Natural killer cell (primary cell): Measurements from ENCODE around the gene KIAA1614. TPM values are rescaled to one million over a fixed set of nuclear protein-coding genes. Genes with fewer than 3 reads are reported as not detected.

ENCODE experiments used
- ATAC-seq, 3 donors: fragments of 150-1000 bp in 2 of 3; fragments of 200-7000 bp in 1 of 3; cut with Tn5 transposase; 1 replicate in 1 of 3; 2 replicates in 2 of 3; pipeline ENCODE4 v1.10.0; 2021; ENCODE audit warnings: mild to moderate bottlenecking in 2 of 3, moderate library complexity in 2 of 3
- DNase-seq, 2 donors: peaks; one replicate each; pipeline versions ENCODE4 v3.0.0 to v3.0.0-alpha.2; 2013 to 2021; ENCODE audit warnings: mixed read lengths in 1 of 2
- H3K27ac ChIP-seq: one replicate; pipeline ENCODE4 v1.5.1; 2013; ENCODE audit warnings: mild to moderate bottlenecking, low read length
- H3K27me3 ChIP-seq: one replicate; pipeline ENCODE4 v1.6.1; 2013; ENCODE audit warnings: low read length; ENCODE audit not compliant: control insufficient read depth, insufficient read depth
- H3K36me3 ChIP-seq: one replicate; pipeline ENCODE4 v1.6.1; 2013; ENCODE audit warnings: low read length; ENCODE audit not compliant: control insufficient read depth, insufficient read depth
- H3K4me1 ChIP-seq: one replicate; pipeline ENCODE4 v1.6.1; 2013; ENCODE audit warnings: low read length; ENCODE audit not compliant: control insufficient read depth, insufficient read depth
- H3K4me3 ChIP-seq: one replicate; pipeline ENCODE4 v1.5.1; 2013; ENCODE audit warnings: low read length
- H3K9me3 ChIP-seq: one replicate; pipeline ENCODE4 v1.6.1; 2013; ENCODE audit warnings: low read length; ENCODE audit not compliant: control insufficient read depth, insufficient read depth
- H3K27ac Mint-ChIP-seq, 2 donors: one replicate each; pipeline ENCODE4 v1.8.0; 2022; ENCODE audit warnings: mild to moderate bottlenecking in 2 of 2, mixed read lengths in 2 of 2, moderate library complexity in 1 of 2
- H3K27me3 Mint-ChIP-seq, 2 donors: one replicate each; pipeline ENCODE4 v1.8.0; 2022; ENCODE audit warnings: low read depth in 2 of 2, mixed read lengths in 2 of 2
- H3K36me3 Mint-ChIP-seq: one replicate; pipeline ENCODE4 v1.8.0; 2022; ENCODE audit warnings: mixed read lengths
- H3K4me1 Mint-ChIP-seq, 2 donors: one replicate each; pipeline ENCODE4 v1.8.0; 2022; ENCODE audit warnings: mixed read lengths in 2 of 2
- H3K4me3 Mint-ChIP-seq: one replicate; pipeline ENCODE4 v1.8.0; 2022; ENCODE audit warnings: mild to moderate bottlenecking, moderate library complexity, mixed read lengths
- H3K9me3 Mint-ChIP-seq, 2 donors: one replicate each; pipeline ENCODE4 v1.8.0; 2022; ENCODE audit warnings: mixed read lengths in 2 of 2
- CTCF ChIP-seq: fragments of 200-600 bp; IDR thresholded peaks from one replicate; pipeline ENCODE4 v1.8.0; 2022; ENCODE audit warnings: antibody characterized with exemption
- WGBS: methylation state at CpG from one replicate; pipeline ENCODE4 v1.1.7; 2013; ENCODE audit warnings: missing lambda C conversion rate; ENCODE audit not compliant: insufficient coverage; 5-methylcytosine and 5-hydroxymethylcytosine counted together
- intact Hi-C: fragments of 100-400 bp; cut with micrococcal nuclease; formaldehyde crosslinking; loops from one replicate; pipeline ENCODE4 v1.14.2; 2022
- total RNA-seq, 4 donors: library from RNA; stranded (reverse); fragments of 120-200 nt in 1 of 4; gene quantifications; one replicate each; pipeline versions ENCODE4 v1.2.3 to v1.2.4, GENCODE V29; 2013 to 2022

KIAA1614 gene
- total RNA-seq, 3 donors from 2014 or later (not counting 1 experiment from before 2014, with no cell fraction given): 0.09 to 0.80 (median 0.40) TPM

DNA sequence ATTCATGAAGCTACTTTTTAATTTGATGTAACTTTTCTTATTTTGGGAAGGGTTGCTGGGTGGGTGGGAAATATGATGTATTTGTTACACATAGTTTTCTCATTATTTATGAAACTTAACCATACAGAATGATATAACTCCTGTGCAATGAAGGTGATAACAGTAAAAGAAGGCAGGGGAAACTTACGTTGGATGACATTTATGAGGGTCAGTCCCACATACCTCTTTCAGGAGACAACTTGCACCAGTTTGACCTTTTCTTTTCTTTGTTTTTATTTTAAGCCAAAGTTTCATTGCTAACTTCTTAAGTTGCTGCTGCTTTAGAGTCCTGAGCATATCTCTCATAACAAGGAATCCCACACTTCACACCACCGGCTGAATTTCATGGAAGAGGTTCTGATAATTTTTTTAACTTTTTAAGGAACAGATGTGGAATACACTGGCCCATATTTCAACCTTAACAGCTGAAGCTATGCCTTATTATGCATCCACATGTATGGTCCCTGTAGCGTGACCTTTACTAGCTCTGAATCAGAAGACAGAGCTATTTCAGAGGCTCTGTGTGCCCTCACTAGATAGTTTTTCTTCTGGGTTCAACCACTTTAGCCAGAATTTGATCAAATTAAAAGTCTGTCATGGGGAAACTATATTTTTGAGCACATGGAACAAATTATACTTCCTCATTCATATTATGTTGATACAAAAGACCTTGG, 28.0 kb upstream of the KIAA1614 start:
- H3K27me3 Mint-ChIP-seq: no peaks in the 10 kb centered on the region
- no peaks in the 10 kb centered on the region for H3K4me1 ChIP-seq
- peaks cover 16% of the 10 kb centered on the region for H3K36me3 ChIP-seq
- no peak overlapping the region for H3K27ac Mint-ChIP-seq
- H3K4me1 Mint-ChIP-seq: no peaks in the 10 kb centered on the region
- H3K4me3 ChIP-seq: no peak overlapping the region
- H3K36me3 Mint-ChIP-seq: no peaks in the 10 kb centered on the region
- no peaks in the 10 kb centered on the region for H3K27me3 ChIP-seq
- no peak for DNase-seq
- intact Hi-C loops: no loop called here
- no peaks in the 10 kb centered on the region for H3K9me3 ChIP-seq
- no peaks in the 10 kb centered on the region for H3K9me3 Mint-ChIP-seq
- WGBS: 100% methylated on average over 2 of the region's 3 CpGs
- H3K27ac ChIP-seq: no peak overlapping the region
- no peak for ATAC-seq
- no peak overlapping the region for H3K4me3 Mint-ChIP-seq
- no peak for TF ChIP-seq CTCF

- H3K27ac ChIP-seq: no peak overlapping the region
- ATAC-seq (no peak), DNase-seq (no peak)
- H3K4me1 ChIP-seq: no peaks in the 10 kb centered on the region
- H3K4me1 Mint-ChIP-seq: no peaks in the 10 kb centered on the region
- 100% methylated on average over 1 of the region's 2 CpGs for WGBS
- intact Hi-C loops: no loop called here
- H3K9me3 Mint-ChIP-seq: no peaks in the 10 kb centered on the region
- H3K4me3 ChIP-seq: no peak overlapping the region
- H3K36me3 ChIP-seq: peaks cover 9% of the 10 kb centered on the region
- no peaks in the 10 kb centered on the region for H3K9me3 ChIP-seq
- no peak overlapping the region for H3K27ac Mint-ChIP-seq
- TF ChIP-seq CTCF: no peak
- H3K4me3 Mint-ChIP-seq: no peak overlapping the region
- H3K36me3 Mint-ChIP-seq: no peaks in the 10 kb centered on the region
- no peaks in the 10 kb centered on the region for H3K27me3 ChIP-seq
- no peaks in the 10 kb centered on the region for H3K27me3 Mint-ChIP-seq
Observed at GRCh38 chr1:180886338-180886737, 26.4 kb upstream of the KIAA1614 start.

- no peak for ATAC-seq
- intact Hi-C loops: no loop called here
- no peak overlapping the region for H3K27ac Mint-ChIP-seq
- TF ChIP-seq CTCF: no peak
- no peaks in the 10 kb centered on the region for H3K27me3 Mint-ChIP-seq
- DNase-seq: no peak
- no peaks in the 10 kb centered on the region for H3K36me3 Mint-ChIP-seq
- no peaks in the 10 kb centered on the region for H3K4me1 ChIP-seq
- 98% methylated on average over 6 of the region's 7 CpGs for WGBS
- H3K4me3 Mint-ChIP-seq: no peak overlapping the region
- no peaks in the 10 kb centered on the region for H3K9me3 Mint-ChIP-seq
- H3K9me3 ChIP-seq: no peaks in the 10 kb centered on the region
- no peaks in the 10 kb centered on the region for H3K4me1 Mint-ChIP-seq
- H3K36me3 ChIP-seq: peaks cover 7% of the 10 kb centered on the region
- H3K27ac ChIP-seq: no peak overlapping the region
- H3K4me3 ChIP-seq: no peak overlapping the region
- H3K27me3 ChIP-seq: no peaks in the 10 kb centered on the region
Observed at GRCh38 chr1:180887841-180888240, 24.9 kb upstream of the KIAA1614 start.

GRCh38 chr1:180888870-180889269, 23.8 kb upstream of the KIAA1614 start:
- H3K27me3 Mint-ChIP-seq: no peaks in the 10 kb centered on the region
- H3K4me1 Mint-ChIP-seq: peaks cover 0 to 4% of the 10 kb centered on the region in 2 donors
- WGBS: 59% methylated on average over 1 of the region's 1 CpG
- no peaks in the 10 kb centered on the region for H3K27me3 ChIP-seq
- ATAC-seq (no peak), DNase-seq (no peak)
- intact Hi-C loops: no loop called here
- no peak overlapping the region for H3K4me3 Mint-ChIP-seq
- H3K27ac ChIP-seq: no peak overlapping the region
- no peak overlapping the region for H3K27ac Mint-ChIP-seq
- TF ChIP-seq CTCF: no peak
- H3K9me3 ChIP-seq: no peaks in the 10 kb centered on the region
- no peaks in the 10 kb centered on the region for H3K9me3 Mint-ChIP-seq
- H3K4me1 ChIP-seq: no peaks in the 10 kb centered on the region
- H3K4me3 ChIP-seq: no peak overlapping the region
- peaks cover 7% of the 10 kb centered on the region for H3K36me3 ChIP-seq
- H3K36me3 Mint-ChIP-seq: no peaks in the 10 kb centered on the region
